Measurements from ENCODE around the gene RCN1. TPM values are rescaled to one million over a fixed set of nuclear protein-coding genes. Genes with fewer than 3 reads are reported as not detected.

RCN1 gene
- total and polyA plus RNA-seq, 2 of the 8 experiments (the other 6 are each of a cell fraction or from before 2014, with no cell fraction given), result 45.1 to 123 TPM

- Histone ChIP-seq H3K18ac (ENCODE audit: extremely low read depth, low read length) (no peak overlapping the region), H3K56ac (replicated peaks; ENCODE audit: insufficient read length, low read depth, low read length) (no peak overlapping the region), H2AFZ (ENCODE audit: low read length) (no peak overlapping the region), H3K79me1 (ENCODE audit: low read depth, low read length) (no peaks in the 10 kb centered on the region), H3K4me3 (ENCODE audit: extremely low read depth in 1 of 4, insufficient read depth in 2 of 4, low read depth in 3 of 4, low read length in 4 of 4) (no peak overlapping the region), H3K36me3 (ENCODE audit: control insufficient read depth in 2 of 4, insufficient read depth in 4 of 4, low read length in 3 of 4) (no peaks in the 10 kb centered on the region), H3K79me2 (ENCODE audit: control insufficient read depth in 1 of 2, insufficient read depth in 2 of 2, low read length in 2 of 2) (no peaks in the 10 kb centered on the region), H3K27ac (ENCODE audit: low read depth, low read length) (no peak overlapping the region), H2BK5ac (ENCODE audit: low read depth, low read length) (no peak overlapping the region), H3K23me2 (ENCODE audit: low read depth, low read length) (no peaks in the 10 kb centered on the region), H4K5ac (ENCODE audit: insufficient read length, low read depth, low read length) (no peak overlapping the region), H3K23ac (ENCODE audit: insufficient read length) (no peak overlapping the region), H3K4ac (replicated peaks; ENCODE audit: insufficient read length, low read depth, low read length) (no peak overlapping the region), H2BK120ac (replicated peaks; ENCODE audit: low read depth, low read length) (no peak overlapping the region), H3K14ac (ENCODE audit: insufficient read length) (no peak overlapping the region), H3K9ac (replicated peaks in 1 of 4; ENCODE audit: extremely low read depth in 1 of 4, low read depth in 3 of 4, low read length in 3 of 4) (no peak overlapping the region), H3K4me2 (ENCODE audit: insufficient read depth in 1 of 2, low read depth in 2 of 2, low read length in 2 of 2) (no peak overlapping the region), H2BK15ac (ENCODE audit: low read length) (no peak overlapping the region), H2BK20ac (ENCODE audit: low read length) (no peak overlapping the region), H4K8ac (ENCODE audit: extremely low read depth, insufficient read depth, low read length) (no peak overlapping the region), H4K20me1 (replicated peaks in 1 of 2; ENCODE audit: control insufficient read depth in 1 of 2, insufficient read depth in 2 of 2, low read length in 2 of 2) (no peaks in the 10 kb centered on the region), H2BK12ac (ENCODE audit: low read depth, low read length) (no peak overlapping the region), H2AK5ac (ENCODE audit: low read depth, low read length) (no peak overlapping the region), H3K9me3 (ENCODE audit: insufficient read depth in 2 of 2, low read depth in 1 of 2, low read length in 1 of 2) (no peaks in the 10 kb centered on the region), H3K4me1 (replicated peaks in 1 of 4; ENCODE audit: control insufficient read depth in 3 of 4, insufficient read depth in 4 of 4, low read length in 3 of 4) (no peaks in the 10 kb centered on the region), H3K27me3 (replicated peaks in 1 of 4; ENCODE audit: control insufficient read depth in 3 of 4, extremely low read depth in 1 of 4, insufficient read depth in 3 of 4, low read length in 3 of 4) (no peaks in the 10 kb centered on the region), H4K91ac (replicated peaks; ENCODE audit: insufficient read length, low read length) (no peak overlapping the region)
- FAIRE-seq, result no peak
- POLR2A ChIA-PET (ENCODE audit: partially characterized antibody), result interaction anchor here (1.3 kb wide), 1 partner anchor 9 kb away, joined by 3 read pairs; no protein-coding TSS in a partner anchor
- CTCF ChIA-PET (ENCODE audit: partially characterized antibody), result interaction anchor here (0.5 to 12.9 kb wide), 5 partner anchors 11 to 1917 kb away, joined by 3 to 187 read pairs (median 6); no protein-coding TSS in a partner anchor
- WGBS, 2 experiments (ENCODE audit: extremely low coverage in 1 of 2, insufficient coverage in 1 of 2, insufficient read length in 1 of 2, insufficient replicate concordance in 2 of 2, low coverage in 1 of 2, low lambda C conversion rate in 2 of 2, missing lambda C conversion rate in 1 of 2), result 88% methylated on average over 6 of the region's 6 CpGs; no CpG with 5 or more reads in 1 of the 2 experiments
- no peak for DNase-seq (ENCODE audit: low read depth in 1 of 2, low spot score in 2 of 2)
Measured at GRCh38 chr11:32056438-32056837, 34.4 kb upstream of the RCN1 start.

Data from H1 (cell line).